Measurements from ENCODE around the gene POU1F1. TPM values are rescaled to one million over a fixed set of nuclear protein-coding genes. Genes with fewer than 3 reads are reported as not detected.

The POU1F1 gene
- total and polyA plus RNA-seq, 2 of the 4 experiments (the other 2 are of a cell fraction): not detected

- no peak overlapping the region for H2BK120ac ChIP-seq (ENCODE audit: low read depth, low read length)
- H3K79me1 ChIP-seq (ENCODE audit: low read depth in 1 of 2, low read length in 2 of 2): peaks cover 24 to 40% of the 10 kb centered on the region in 2 experiments
- H3K4me2 ChIP-seq (ENCODE audit: low read depth, low read length): no peak overlapping the region
- no peak overlapping the region for H2AK9ac ChIP-seq (replicated peaks; ENCODE audit: low read depth, low read length, poor library complexity)
- H3K9me1 ChIP-seq (ENCODE audit: insufficient read depth, low read length): 0 out of 2 replicates have a peak, but pooled peaks cover 3% of the 10 kb centered on the region
- no peak overlapping the region for H3K14ac ChIP-seq (replicated peaks; ENCODE audit: low read depth, low read length)
- H3K9ac ChIP-seq (ENCODE audit: low read depth, low read length): no peak overlapping the region
- H3K18ac ChIP-seq (ENCODE audit: low read depth, low read length): no peak overlapping the region
- H4K20me1 ChIP-seq (ENCODE audit: insufficient read depth, low read length): peaks cover 12% of the 10 kb centered on the region; the same call in 1 of the 2 replicates
- ChIA-PET POLR2A (ENCODE audit: unreplicated experiment) (no interaction called here), CTCF (no interaction called here)
- H3K4ac ChIP-seq (ENCODE audit: low read depth, low read length): no peak overlapping the region
- no peak for TF ChIP-seq RAD21 (IDR thresholded peaks at IDR 0.05; ENCODE audit: low read length)
- no peak for TF ChIP-seq MAZ (IDR thresholded peaks at IDR 0.05; ENCODE audit: borderline replicate concordance, low read depth, low read length)
- TF ChIP-seq POLR2A (IDR thresholded peaks at IDR 0.05; ENCODE audit: low read depth, low read length): no peak
- no peak overlapping the region for H2BK20ac ChIP-seq (ENCODE audit: low read depth, low read length)
- no peaks in the 10 kb centered on the region for H3K36me3 ChIP-seq (ENCODE audit: control insufficient read depth, insufficient read depth, low read length)
- intact Hi-C loops (cut with micrococcal nuclease): no loop called here
- DNase-seq: no peak
- no peak overlapping the region for H3K56ac ChIP-seq (ENCODE audit: extremely low read depth, insufficient read depth, low read length)
- H4K5ac ChIP-seq (ENCODE audit: low read depth, low read length): no peak overlapping the region
- H4K8ac ChIP-seq (ENCODE audit: low read depth in 2 of 2, low read length in 2 of 2): no peak overlapping the region
- no peak overlapping the region for H2AK5ac ChIP-seq (ENCODE audit: low read depth, low read length)
- no peak overlapping the region for H3K4me3 ChIP-seq (ENCODE audit: insufficient read depth, low read depth, low read length)
- BruUV-seq (replicated peaks): no TSS peak
- no peak for ATAC-seq (ENCODE audit: low read depth)
- no peak overlapping the region for H3K23ac ChIP-seq (ENCODE audit: low read depth, low read length)
- H3K4me1 ChIP-seq (ENCODE audit: control insufficient read depth, insufficient read depth, low read length): no peaks in the 10 kb centered on the region
- in situ Hi-C loops (cut with MboI; ENCODE audit: low sequenced_read_pairs): no loop called here
- dilution Hi-C loops (cut with HindIII; ENCODE audit: low sequenced_read_pairs, unreplicated experiment): no loop called here
- no peak overlapping the region for H3K27ac ChIP-seq (ENCODE audit: insufficient read depth, low read length)
- H2BK15ac ChIP-seq (ENCODE audit: low read depth, low read length): no peak overlapping the region
- H2BK5ac ChIP-seq (ENCODE audit: low read depth, low read length, poor library complexity, severe bottlenecking): no peak overlapping the region
- WGBS, 2 experiments (ENCODE audit: extremely low coverage in 2 of 2, insufficient read length in 1 of 2): no CpG with 5 or more reads among the region's 1 CpG
- no peak overlapping the region for H4K91ac ChIP-seq (ENCODE audit: insufficient read depth, low read depth, low read length)
- H2AFZ ChIP-seq (replicated peaks; ENCODE audit: low read length, poor library complexity): no peak overlapping the region
- H3K9me3 ChIP-seq (ENCODE audit: control insufficient read depth, insufficient read depth, low read length): no peaks in the 10 kb centered on the region
- H3K27me3 ChIP-seq (ENCODE audit: control insufficient read depth, insufficient read depth, low read length): no peaks in the 10 kb centered on the region
Measured at GRCh38 chr3:87236093-87236492, 40.3 kb downstream of the POU1F1 start.

Data from IMR-90 (cell line).